Measurements from ENCODE around the gene OR1S1.

GRCh38 chr11:58254936-58255335 is 42.4 kb downstream of the OR1S1 start:
- TF ChIP-seq POLR2A (IDR thresholded peaks at IDR 0.05; ENCODE audit: low read length) (no peak), GATA1 (IDR thresholded peaks at IDR 0.05; ENCODE audit: low read depth, low read length) (no peak)
